SH-SY5Y (cell line): ENCODE data around the gene ABCC1.

Experiments used
- GATA2 ChIP-seq: IDR thresholded peaks from 2 replicates; pipeline ENCODE4 v1.6.1; 2011; ENCODE audit warnings: mild to moderate bottlenecking, low read depth, low read length
- GATA3 ChIP-seq: IDR thresholded peaks from 2 replicates; pipeline ENCODE4 v1.6.1; 2011; ENCODE audit warnings: low read depth, mild to moderate bottlenecking, low read length, moderate library complexity

- TF ChIP-seq GATA2 (no peak), GATA3 (no peak)
Observed at GRCh38 chr16:16163109-16163508, 213.7 kb downstream of the ABCC1 start.
